PFSK-1 (cell line): ENCODE data around the gene DNAH9.

ENCODE experiments used
- POLR2AphosphoS5 ChIP-seq: IDR thresholded peaks from 2 replicates; pipeline ENCODE4 v1.6.1; 2012; ENCODE audit warnings: low read depth, mild to moderate bottlenecking, control low read depth, low read length, moderate library complexity
- REST ChIP-seq, 2 experiments: IDR thresholded peaks; 2 replicates each; pipeline versions ENCODE4 v1.6.1 to v1.8.0; 2011 to 2012; ENCODE audit warnings: low read depth in 2 of 2, low read length in 2 of 2, control low read depth in 1 of 2, inconsistent platforms in 1 of 2, mild to moderate bottlenecking in 1 of 2, moderate library complexity in 1 of 2; ENCODE audit not compliant: insufficient read depth in 1 of 2
- SIN3A ChIP-seq: IDR thresholded peaks from 2 replicates; pipeline ENCODE4 v1.6.1; 2012; ENCODE audit warnings: mild to moderate bottlenecking, low read length, moderate library complexity, borderline replicate concordance; ENCODE audit not compliant: insufficient read depth
- TAF1 ChIP-seq: IDR thresholded peaks from 2 replicates; pipeline ENCODE4 v1.6.1; 2012; ENCODE audit warnings: low read length, control low read depth, borderline replicate concordance; ENCODE audit not compliant: insufficient read depth

- no peak for TF ChIP-seq POLR2AphosphoS5
- TF ChIP-seq SIN3A = no peak
- TF ChIP-seq TAF1 = no peak
- no peak for TF ChIP-seq REST (IDR thresholded peaks at IDR 0.05; ENCODE audit: insufficient read depth in 1 of 2, low read depth in 2 of 2, low read length in 2 of 2)
Observed at GRCh38 chr17:11610999-11611566, 12.8 kb downstream of the DNAH9 start.
